Measurements from ENCODE around the gene ANKRD1. TPM values are rescaled to one million over a fixed set of nuclear protein-coding genes. Genes with fewer than 3 reads are reported as not detected.
A peak's percentile ranks its signal among the peaks of the same experiment; 100 is the strongest.

Gene ANKRD1
- 14.1 TPM for total RNA-seq

DNA sequence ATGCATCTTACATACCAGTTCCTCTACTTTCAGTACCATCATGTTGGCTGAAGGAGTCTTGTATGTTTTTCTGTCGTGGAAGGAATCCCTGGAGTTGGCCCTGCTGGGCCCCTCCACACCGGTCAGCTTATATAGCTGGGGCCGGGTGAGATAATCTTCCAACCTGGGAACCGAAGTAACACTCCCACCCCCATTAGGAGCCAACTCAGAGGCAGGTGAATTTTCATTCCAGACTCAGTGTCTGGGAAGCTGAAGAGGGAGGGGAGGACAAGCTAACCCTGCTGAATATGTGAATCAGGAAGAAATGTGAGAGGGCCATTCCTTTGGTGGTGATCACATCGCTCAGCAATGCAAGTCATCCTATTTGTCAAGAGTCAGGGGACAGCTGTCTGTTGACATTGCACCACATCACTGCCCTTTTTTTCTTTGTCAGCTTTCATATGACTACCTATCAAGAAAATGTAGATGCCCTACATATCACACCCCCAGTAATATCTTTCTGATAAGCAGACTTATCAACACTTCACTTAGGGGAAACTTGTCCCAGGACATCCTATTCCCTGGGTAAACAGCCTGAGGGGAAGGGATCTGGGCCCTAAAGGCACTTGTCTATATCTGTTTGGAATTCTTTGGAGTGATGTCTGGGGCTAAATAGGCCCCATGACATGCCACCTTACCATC, at the start of gene ANKRD1:
ANKRD1 (minus strand) TSS at position 102 of the 681 bp plus-strand sequence; CDS start at position 42, 60 bp downstream.
- Histone ChIP-seq H3K4me1 (ENCODE audit: control insufficient read depth in 3 of 3, insufficient read depth in 3 of 3, low read length in 3 of 3) (peaks cover 8 to 21% (median 9%) of the 10 kb centered on the region in 3 donors), H3K9ac (ENCODE audit: low read depth in 1 of 3, low read length in 3 of 3) (peak within 1 kb of the TSS; percentile 34 to 64 (median 55)), H3K27ac (ENCODE audit: low read depth, low read length) (peak within 1 kb of the TSS; percentile 95)

DNA sequence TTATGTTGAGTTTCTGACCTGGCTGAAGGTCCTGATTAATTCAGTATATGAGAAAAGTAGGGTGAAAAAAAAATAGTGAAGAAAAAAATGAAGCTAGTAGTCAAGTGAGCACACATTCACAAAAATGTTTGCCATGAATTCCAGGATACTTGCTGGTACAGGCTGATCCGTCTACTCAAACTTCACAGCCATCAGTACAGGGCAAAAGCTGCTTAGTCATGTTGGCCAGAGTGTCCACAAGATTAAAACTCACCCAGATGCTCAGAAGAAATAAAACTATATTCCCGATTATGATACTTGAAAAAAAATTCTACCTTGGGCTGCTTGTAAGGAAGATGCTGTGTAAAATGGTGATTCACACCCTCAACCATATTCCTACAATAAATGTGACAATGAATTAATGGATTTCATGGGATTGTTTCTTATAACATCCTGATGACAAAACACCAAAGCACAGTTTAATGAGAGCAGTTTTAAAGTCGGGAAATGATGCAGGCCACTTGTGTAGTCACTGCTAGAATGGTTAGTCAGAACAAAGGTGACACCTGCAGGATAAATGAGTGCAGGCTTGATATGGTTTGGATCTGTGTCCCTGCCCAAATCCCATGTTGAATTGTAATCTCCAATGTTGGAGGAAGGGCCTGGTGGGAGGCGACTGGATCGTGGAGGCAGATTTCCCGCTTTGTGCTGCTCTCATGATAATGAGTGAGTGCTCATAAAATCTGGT, 49.2 kb upstream of the ANKRD1 start:
- Histone ChIP-seq H3K36me3 (ENCODE audit: control insufficient read depth in 3 of 3, insufficient read depth in 3 of 3, low read length in 3 of 3) (no peaks in the 10 kb centered on the region), H3K27ac (ENCODE audit: low read depth, low read length) (peak overlapping the region; percentile 46), H3K4me1 (ENCODE audit: control insufficient read depth in 3 of 3, insufficient read depth in 3 of 3, low read length in 3 of 3) (peaks cover 4 to 24% (median 8%) of the 10 kb centered on the region in 3 donors), H3K9ac (ENCODE audit: low read depth in 1 of 3, low read length in 3 of 3) (no peak overlapping the region), H3K4me3 (ENCODE audit: low read length in 3 of 3) (no peak overlapping the region), H3K9me3 (ENCODE audit: control insufficient read depth in 3 of 3, low read length in 3 of 3) (peaks cover 0 to 3% (median 2%) of the 10 kb centered on the region in 3 donors), H3K27me3 (ENCODE audit: control insufficient read depth in 3 of 3, insufficient read depth in 3 of 3, low read length in 3 of 3) (no peaks in the 10 kb centered on the region)

More for the DNA sequence above, at the start of gene ANKRD1:
- no peaks in the 10 kb centered on the region for H3K27me3 ChIP-seq (ENCODE audit: control insufficient read depth in 3 of 3, insufficient read depth in 3 of 3, low read length in 3 of 3)
- no peaks in the 10 kb centered on the region for H3K9me3 ChIP-seq (ENCODE audit: control insufficient read depth in 3 of 3, low read length in 3 of 3)
- H3K36me3 ChIP-seq (ENCODE audit: control insufficient read depth in 3 of 3, insufficient read depth in 3 of 3, low read length in 3 of 3): peaks cover 0 to 3% (median 0%) of the 10 kb centered on the region in 3 donors
- H3K4me3 ChIP-seq (ENCODE audit: low read length in 3 of 3): peak within 1 kb of the TSS; percentile 50 to 64 (median 62)

GRCh38 chr10:90969121-90969534, 48.2 kb upstream of the ANKRD1 start:
- no peak overlapping the region for H3K9ac ChIP-seq (ENCODE audit: low read depth in 1 of 3, low read length in 3 of 3)
- no peaks in the 10 kb centered on the region for H3K27me3 ChIP-seq (ENCODE audit: control insufficient read depth in 3 of 3, insufficient read depth in 3 of 3, low read length in 3 of 3)
- peaks cover 6 to 24% (median 12%) of the 10 kb centered on the region in 3 donors for H3K4me1 ChIP-seq (ENCODE audit: control insufficient read depth in 3 of 3, insufficient read depth in 3 of 3, low read length in 3 of 3)
- no peaks in the 10 kb centered on the region for H3K36me3 ChIP-seq (ENCODE audit: control insufficient read depth in 3 of 3, insufficient read depth in 3 of 3, low read length in 3 of 3)
- H3K4me3 ChIP-seq (ENCODE audit: low read length in 3 of 3): no peak overlapping the region
- H3K9me3 ChIP-seq (ENCODE audit: control insufficient read depth in 3 of 3, low read length in 3 of 3): no peaks in the 10 kb centered on the region
- H3K27ac ChIP-seq (ENCODE audit: low read depth, low read length): peak overlapping the region; percentile 46

GRCh38 chr10:90968328-90969081, 47.6 kb upstream of the ANKRD1 start:
- Histone ChIP-seq H3K4me1 (ENCODE audit: control insufficient read depth in 3 of 3, insufficient read depth in 3 of 3, low read length in 3 of 3) (peaks cover 6 to 24% (median 12%) of the 10 kb centered on the region in 3 donors), H3K4me3 (ENCODE audit: low read length in 3 of 3) (no peak overlapping the region), H3K9ac (ENCODE audit: low read depth in 1 of 3, low read length in 3 of 3) (peak overlapping the region in 1 of 3 donors; percentile 17)

DNA sequence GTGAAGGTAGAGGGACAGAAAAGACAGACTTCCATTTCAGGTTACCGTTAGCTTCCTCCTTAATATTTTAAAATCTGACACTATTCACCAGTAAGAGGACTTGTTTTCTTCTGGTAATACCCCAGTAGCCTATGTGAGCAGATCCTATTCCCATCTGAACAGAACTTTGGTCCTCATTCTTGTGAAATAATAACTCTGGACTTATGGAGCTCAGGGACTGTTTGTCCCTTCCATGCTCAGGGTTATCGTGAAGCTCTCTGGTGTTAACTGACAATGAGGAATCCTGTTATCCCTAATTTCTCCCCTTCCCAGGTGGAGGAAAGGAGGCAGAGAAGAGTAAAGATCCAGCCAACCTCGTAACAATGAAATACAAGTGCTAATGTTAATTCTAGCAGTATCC, 47.0 kb upstream of the ANKRD1 start:
- Histone ChIP-seq H3K36me3 (ENCODE audit: control insufficient read depth in 3 of 3, insufficient read depth in 3 of 3, low read length in 3 of 3) (no peaks in the 10 kb centered on the region), H3K27me3 (ENCODE audit: control insufficient read depth in 3 of 3, insufficient read depth in 3 of 3, low read length in 3 of 3) (no peaks in the 10 kb centered on the region), H3K9me3 (ENCODE audit: control insufficient read depth in 3 of 3, low read length in 3 of 3) (no peaks in the 10 kb centered on the region), H3K9ac (ENCODE audit: low read depth in 1 of 3, low read length in 3 of 3) (no peak overlapping the region), H3K4me3 (ENCODE audit: low read length in 3 of 3) (no peak overlapping the region), H3K4me1 (ENCODE audit: control insufficient read depth in 3 of 3, insufficient read depth in 3 of 3, low read length in 3 of 3) (peaks cover 6 to 24% (median 12%) of the 10 kb centered on the region in 3 donors), H3K27ac (ENCODE audit: low read depth, low read length) (no peak overlapping the region)

More at GRCh38 chr10:90968328-90969081, 47.6 kb upstream of the ANKRD1 start:
- H3K27ac ChIP-seq (ENCODE audit: low read depth, low read length): peak overlapping the region; percentile 42
- H3K27me3 ChIP-seq (ENCODE audit: control insufficient read depth in 3 of 3, insufficient read depth in 3 of 3, low read length in 3 of 3): no peaks in the 10 kb centered on the region
- no peaks in the 10 kb centered on the region for H3K36me3 ChIP-seq (ENCODE audit: control insufficient read depth in 3 of 3, insufficient read depth in 3 of 3, low read length in 3 of 3)
- no peaks in the 10 kb centered on the region for H3K9me3 ChIP-seq (ENCODE audit: control insufficient read depth in 3 of 3, low read length in 3 of 3)

- H3K4me1 ChIP-seq (ENCODE audit: control insufficient read depth in 3 of 3, insufficient read depth in 3 of 3, low read length in 3 of 3): peaks cover 12 to 35% (median 18%) of the 10 kb centered on the region in 3 donors
- no peak overlapping the region for H3K4me3 ChIP-seq (ENCODE audit: low read length in 3 of 3)
- H3K27ac ChIP-seq (ENCODE audit: low read depth, low read length): no peak overlapping the region
- no peaks in the 10 kb centered on the region for H3K27me3 ChIP-seq (ENCODE audit: control insufficient read depth in 3 of 3, insufficient read depth in 3 of 3, low read length in 3 of 3)
- no peaks in the 10 kb centered on the region for H3K9me3 ChIP-seq (ENCODE audit: control insufficient read depth in 3 of 3, low read length in 3 of 3)
- H3K36me3 ChIP-seq (ENCODE audit: control insufficient read depth in 3 of 3, insufficient read depth in 3 of 3, low read length in 3 of 3): no peaks in the 10 kb centered on the region
- H3K9ac ChIP-seq (ENCODE audit: low read depth in 1 of 3, low read length in 3 of 3): no peak overlapping the region
Observed at GRCh38 chr10:90966146-90966545, 45.3 kb upstream of the ANKRD1 start.

GRCh38 chr10:90965720-90966119, 44.8 kb upstream of the ANKRD1 start:
- Histone ChIP-seq H3K4me3 (ENCODE audit: low read length in 3 of 3) (no peak overlapping the region), H3K4me1 (ENCODE audit: control insufficient read depth in 3 of 3, insufficient read depth in 3 of 3, low read length in 3 of 3) (peaks cover 15 to 39% (median 22%) of the 10 kb centered on the region in 3 donors), H3K9me3 (ENCODE audit: control insufficient read depth in 3 of 3, low read length in 3 of 3) (no peaks in the 10 kb centered on the region), H3K9ac (ENCODE audit: low read depth in 1 of 3, low read length in 3 of 3) (no peak overlapping the region), H3K27me3 (ENCODE audit: control insufficient read depth in 3 of 3, insufficient read depth in 3 of 3, low read length in 3 of 3) (no peaks in the 10 kb centered on the region), H3K36me3 (ENCODE audit: control insufficient read depth in 3 of 3, insufficient read depth in 3 of 3, low read length in 3 of 3) (no peaks in the 10 kb centered on the region), H3K27ac (ENCODE audit: low read depth, low read length) (no peak overlapping the region)

DNA sequence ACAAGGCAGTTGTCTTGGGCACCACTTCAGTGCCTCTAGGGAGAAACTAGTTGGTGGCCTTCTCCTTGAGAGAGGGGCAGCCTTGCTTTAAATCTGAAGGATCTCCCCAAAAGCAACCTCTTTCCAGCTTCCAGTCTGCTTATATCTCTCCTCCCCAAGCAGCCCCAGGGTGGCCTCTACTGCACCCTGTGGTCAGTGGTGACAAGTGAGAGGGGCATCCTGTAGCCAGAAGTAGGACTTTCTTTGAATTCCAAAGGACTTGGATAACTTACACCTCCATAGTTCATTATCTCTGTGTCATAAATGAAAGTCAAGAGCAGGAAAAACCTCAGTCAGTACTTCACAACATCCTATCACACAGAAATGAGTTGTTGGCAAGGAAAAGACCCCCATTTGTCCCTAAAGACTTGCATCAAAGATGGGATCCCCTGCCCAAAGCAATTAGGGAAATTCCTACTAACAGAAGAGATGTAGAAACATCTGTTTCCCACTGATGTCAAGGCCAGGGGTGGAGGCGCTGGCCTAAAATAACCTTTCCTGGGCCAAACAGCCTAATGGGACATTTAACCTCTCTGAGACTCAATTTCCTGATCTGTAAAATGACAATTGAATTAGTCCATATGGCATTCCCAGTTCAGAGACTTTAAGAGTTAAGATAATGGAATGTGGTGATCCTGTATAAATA, 44.0 kb upstream of the ANKRD1 start:
- H3K4me1 ChIP-seq (ENCODE audit: control insufficient read depth in 3 of 3, insufficient read depth in 3 of 3, low read length in 3 of 3): peaks cover 23 to 45% (median 27%) of the 10 kb centered on the region in 3 donors
- H3K27me3 ChIP-seq (ENCODE audit: control insufficient read depth in 3 of 3, insufficient read depth in 3 of 3, low read length in 3 of 3): no peaks in the 10 kb centered on the region
- H3K36me3 ChIP-seq (ENCODE audit: control insufficient read depth in 3 of 3, insufficient read depth in 3 of 3, low read length in 3 of 3): no peaks in the 10 kb centered on the region
- H3K4me3 ChIP-seq (ENCODE audit: low read length in 3 of 3): no peak overlapping the region
- no peaks in the 10 kb centered on the region for H3K9me3 ChIP-seq (ENCODE audit: control insufficient read depth in 3 of 3, low read length in 3 of 3)
- no peak overlapping the region for H3K27ac ChIP-seq (ENCODE audit: low read depth, low read length)
- no peak overlapping the region for H3K9ac ChIP-seq (ENCODE audit: low read depth in 1 of 3, low read length in 3 of 3)

GRCh38 chr10:90963331-90963730, 42.4 kb upstream of the ANKRD1 start:
- no peak overlapping the region for H3K4me3 ChIP-seq (ENCODE audit: low read length in 3 of 3)
- no peaks in the 10 kb centered on the region for H3K27me3 ChIP-seq (ENCODE audit: control insufficient read depth in 3 of 3, insufficient read depth in 3 of 3, low read length in 3 of 3)
- H3K36me3 ChIP-seq (ENCODE audit: control insufficient read depth in 3 of 3, insufficient read depth in 3 of 3, low read length in 3 of 3): no peaks in the 10 kb centered on the region
- H3K27ac ChIP-seq (ENCODE audit: low read depth, low read length): no peak overlapping the region
- H3K9ac ChIP-seq (ENCODE audit: low read depth in 1 of 3, low read length in 3 of 3): no peak overlapping the region
- no peaks in the 10 kb centered on the region for H3K9me3 ChIP-seq (ENCODE audit: control insufficient read depth in 3 of 3, low read length in 3 of 3)
- H3K4me1 ChIP-seq (ENCODE audit: control insufficient read depth in 3 of 3, insufficient read depth in 3 of 3, low read length in 3 of 3): peaks cover 25 to 37% (median 26%) of the 10 kb centered on the region in 3 donors

All from skeletal muscle tissue (tissue), 4 donors.